T-helper 2 cell (primary cell): ENCODE results near the gene SSR2.

Experiments
- DNase-seq, 5 experiments: peaks; one replicate each; pipeline versions ENCODE4 v3.0.0 to v3.0.0-alpha.2; 2012 to 2022

The SSR2 gene

DNA sequence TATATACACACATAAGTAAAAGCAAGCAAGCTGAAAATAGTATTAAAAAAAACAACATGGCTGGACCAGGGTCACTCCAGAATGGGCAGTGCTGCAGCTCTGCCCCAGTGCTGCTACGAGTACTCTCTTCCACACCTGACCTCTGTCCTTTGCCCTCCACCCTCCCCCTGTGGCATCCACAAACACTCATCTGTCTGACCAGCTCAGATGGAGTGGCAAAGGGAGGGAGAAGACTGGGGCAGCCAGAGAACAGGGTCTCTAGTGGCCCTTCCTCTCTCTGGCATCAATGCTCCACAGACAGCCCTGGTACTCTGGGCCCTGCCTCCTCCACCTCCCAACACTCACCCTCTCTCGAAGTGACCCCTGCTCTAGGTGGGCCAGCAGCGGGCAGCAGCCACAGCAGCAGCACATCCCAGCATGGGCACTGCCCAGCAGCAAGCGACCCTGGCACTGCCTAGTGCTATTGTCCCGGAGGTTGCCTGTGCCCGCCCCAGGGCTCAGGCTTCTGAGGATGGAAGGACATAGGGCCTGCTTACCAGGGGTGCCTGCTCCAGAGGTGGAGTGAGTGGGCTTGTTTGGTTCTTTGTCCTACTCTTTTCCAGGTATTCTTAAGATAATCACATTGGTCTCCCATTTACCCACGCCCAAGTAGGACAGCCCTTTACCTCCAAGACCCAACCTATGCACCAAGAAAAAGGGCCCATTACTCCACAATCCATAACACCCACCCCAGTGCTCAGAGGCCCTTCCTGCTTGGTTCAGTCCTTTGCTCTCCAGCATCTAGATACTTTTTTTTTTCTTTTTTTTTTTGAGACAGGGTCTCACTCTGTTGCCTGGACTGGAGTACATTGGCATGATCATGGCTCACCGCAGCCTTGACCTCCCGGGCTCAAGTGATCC lies 48.6 kb downstream of the SSR2 start:
- DNase-seq = no peak

DNA sequence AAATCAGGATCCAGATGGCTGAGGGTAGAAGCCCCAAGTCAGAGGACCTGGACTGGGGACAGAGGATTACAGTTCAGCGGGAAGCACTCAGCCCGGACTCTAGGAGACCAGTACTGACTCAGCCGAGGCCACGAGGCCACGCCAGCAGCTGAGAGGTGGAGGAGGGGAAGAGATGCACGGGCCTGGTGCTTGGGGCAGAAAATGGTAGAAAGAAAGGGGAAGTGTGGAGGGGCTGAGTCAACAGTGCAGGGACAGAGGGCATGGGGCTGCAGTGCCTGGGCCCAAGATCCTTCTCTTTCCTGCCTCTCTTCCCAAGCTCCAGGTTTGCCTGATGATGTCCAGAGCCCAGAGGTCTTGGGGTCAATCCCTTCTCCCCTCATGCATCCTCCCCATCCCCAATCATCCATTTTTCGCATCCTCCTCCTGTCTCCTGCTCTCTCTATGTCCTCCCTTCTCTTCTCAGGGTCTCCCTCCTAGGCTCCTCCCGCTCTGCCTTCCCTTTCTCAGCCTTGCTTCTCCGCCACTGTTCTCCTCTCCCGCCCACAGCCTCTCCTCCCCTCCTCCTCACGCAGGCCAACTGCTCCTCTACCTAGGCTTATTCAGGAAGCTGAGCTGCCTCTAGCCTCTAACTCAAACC lies 50.1 kb downstream of the SSR2 start:
- DNase-seq = no peak

DNA sequence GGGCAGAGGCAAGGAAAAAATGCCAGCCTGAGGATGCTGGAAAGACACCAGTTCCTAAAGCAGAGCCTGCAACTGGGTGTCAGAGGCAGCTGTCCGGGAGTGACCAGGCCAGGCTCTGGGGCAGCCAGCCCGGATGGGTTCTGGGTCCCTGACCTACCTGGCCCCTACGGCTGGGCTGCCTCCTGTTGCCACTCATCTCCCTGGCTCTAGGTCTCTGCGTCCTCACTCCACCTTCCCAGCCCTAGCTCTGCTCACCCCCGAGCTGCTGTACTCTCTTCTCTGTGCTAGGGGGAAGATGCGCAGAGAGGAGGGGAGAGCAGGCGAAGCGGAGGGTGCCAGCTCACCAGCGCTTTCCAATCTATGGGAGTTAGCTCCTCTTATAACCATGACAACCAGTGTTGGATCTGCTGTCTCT lies 51.4 kb downstream of the SSR2 start:
- DNase-seq = no peak

DNA sequence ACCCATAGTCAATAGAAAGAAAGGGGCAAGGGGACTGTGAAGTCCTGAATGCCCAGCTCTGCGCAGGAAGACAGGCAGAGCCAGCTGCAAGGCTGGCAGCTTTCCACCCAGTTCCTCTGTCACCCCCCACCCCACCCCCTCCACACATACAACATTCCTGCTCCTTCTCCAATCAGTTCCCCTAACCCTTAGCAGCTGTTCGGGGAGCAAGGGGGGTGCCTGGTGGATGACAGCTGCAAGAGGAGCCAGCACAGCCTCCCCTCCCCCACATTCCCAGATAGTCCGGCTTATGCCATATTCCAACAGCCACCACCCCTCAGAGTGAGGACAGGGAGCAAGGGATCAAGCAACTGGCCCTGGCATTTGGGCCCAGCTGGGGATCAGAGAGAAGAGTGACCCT lies 52.1 kb downstream of the SSR2 start:
- no peak for DNase-seq

- DNase-seq = no peak
These were observed 52.7 kb downstream of the SSR2 start for GRCh38 chr1:155968051-155968400.

- peak in 1 of 5 experiments; percentile 55 for DNase-seq
These were observed 53.3 kb downstream of the SSR2 start for GRCh38 chr1:155967341-155968050.

DNA sequence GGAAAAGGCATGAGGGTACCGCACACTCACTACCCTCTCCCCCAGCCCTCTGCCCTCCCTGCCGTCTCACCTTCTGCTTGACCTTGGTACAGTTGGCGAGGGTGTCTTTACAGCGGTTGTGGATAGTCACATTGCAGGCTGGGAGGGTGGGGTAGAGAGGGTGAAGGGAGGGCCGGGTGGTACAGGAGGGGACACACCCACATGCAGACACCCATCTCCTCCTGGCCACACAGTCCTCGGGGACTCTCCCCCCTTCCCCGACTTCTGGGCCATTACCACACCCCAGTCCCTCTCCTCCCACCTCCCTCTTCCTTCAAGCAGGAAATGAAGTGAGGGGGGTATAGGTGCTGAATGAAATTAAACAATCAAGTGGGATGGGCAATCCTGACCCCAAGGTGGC lies 54.0 kb downstream of the SSR2 start:
- no peak for DNase-seq

DNA sequence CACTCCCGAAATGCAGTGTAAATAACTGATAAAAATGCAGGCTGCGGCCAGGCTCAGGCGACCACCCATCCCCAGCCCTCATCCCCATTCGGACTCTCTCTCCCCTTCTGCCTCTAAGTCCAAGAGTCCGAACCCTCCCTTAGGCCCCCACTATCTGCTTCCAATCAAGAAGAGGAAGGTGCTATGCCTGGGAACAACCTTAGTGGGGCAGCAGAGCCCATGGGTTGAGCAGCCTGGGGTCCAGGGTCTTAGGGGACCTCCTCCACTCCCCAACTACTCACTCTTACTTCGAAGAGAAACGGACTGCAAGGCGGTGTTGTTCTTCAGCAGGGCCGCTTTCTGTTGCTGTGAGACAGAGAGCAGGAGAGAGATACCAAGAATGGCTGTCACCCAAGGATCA lies 54.6 kb downstream of the SSR2 start:
- DNase-seq = no peak

- no peak for DNase-seq
These were observed 56.6 kb downstream of the SSR2 start for GRCh38 chr1:155964193-155964592.

DNA sequence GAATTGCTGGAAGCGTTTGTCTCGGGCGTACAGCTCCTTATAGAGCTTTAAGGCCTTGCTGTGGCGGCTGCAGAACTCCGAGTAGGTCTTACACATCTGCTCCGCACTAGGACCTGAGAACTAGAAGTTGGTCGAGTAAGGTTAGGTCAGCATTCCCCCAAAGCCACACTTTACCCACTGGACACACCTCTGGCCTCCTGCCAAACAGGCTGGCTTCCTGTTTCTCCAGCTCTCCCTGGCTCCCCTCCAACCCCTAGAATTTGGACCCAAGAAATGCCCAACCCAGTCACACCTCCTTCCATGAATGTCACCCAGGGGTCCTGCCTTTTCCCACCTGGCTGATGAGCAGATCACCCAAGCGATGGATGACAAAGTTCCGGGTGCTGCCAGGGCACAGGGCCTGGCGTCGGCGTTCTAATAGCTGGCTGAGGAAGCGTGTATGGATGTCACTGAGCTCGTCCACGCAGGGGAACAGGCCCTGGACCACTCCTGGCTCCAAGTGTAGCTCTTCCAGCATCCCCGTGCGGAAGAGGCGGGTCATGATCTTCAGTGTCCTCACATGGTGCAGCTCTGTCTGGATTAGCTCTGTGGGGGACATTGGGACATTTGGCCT lies 58.0 kb downstream of the SSR2 start:
- no peak for DNase-seq

DNA sequence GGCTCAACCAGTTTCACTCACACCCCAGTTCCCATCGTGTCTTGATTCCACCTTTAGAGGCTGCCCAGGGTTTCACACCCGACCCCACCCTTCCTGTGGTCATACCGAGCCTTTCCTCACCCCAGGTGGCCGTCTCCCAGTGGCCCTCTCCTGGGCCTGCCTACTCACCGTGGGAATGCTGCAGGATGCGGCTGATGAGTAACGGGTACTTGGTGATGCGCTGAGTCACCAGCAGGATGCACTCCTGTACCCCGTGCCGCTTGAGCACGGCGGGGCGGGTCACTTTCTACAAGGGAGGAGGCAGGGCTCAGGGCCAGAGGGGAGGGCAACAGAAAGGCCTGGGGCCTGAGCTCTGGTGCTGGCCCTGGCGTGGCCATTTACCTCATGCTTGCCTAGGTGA lies 58.8 kb downstream of the SSR2 start:
- DNase-seq = no peak

GRCh38 chr1:155960081-155960745 lies 60.5 kb downstream of the SSR2 start:
- no peak for DNase-seq
